SJCRH30 (cell line): ENCODE data around the gene TLE3. TPM values are rescaled to one million over a fixed set of nuclear protein-coding genes. Genes with fewer than 3 reads are reported as not detected.

Experiments
- DNase-seq, 2 experiments: peaks; one replicate each; pipeline ENCODE4 v3.0.0-alpha.2; 2015 to 2020
- H3K27ac ChIP-seq: fragments of 250-450 bp; sonication (Bioruptor Pico); 2 replicates; pipeline ENCODE4 v1.5.1; 2020; ENCODE audit warnings: mild to moderate bottlenecking, moderate library complexity
- H3K27me3 ChIP-seq: fragments of 250-450 bp; sonication (Bioruptor Pico); 2 replicates; pipeline ENCODE4 v1.5.1; 2020; ENCODE audit warnings: mild to moderate bottlenecking, moderate library complexity
- H3K36me3 ChIP-seq: fragments of 250-450 bp; sonication (Bioruptor Pico); 2 replicates; pipeline ENCODE4 v1.5.1; 2020; ENCODE audit warnings: mild to moderate bottlenecking, moderate library complexity
- H3K4me1 ChIP-seq: fragments of 250-450 bp; sonication (Bioruptor Pico); 2 replicates; pipeline ENCODE4 v1.5.1; 2020; ENCODE audit warnings: mild to moderate bottlenecking, moderate library complexity
- H3K4me3 ChIP-seq: fragments of 250-450 bp; sonication (Bioruptor Pico); 2 replicates; pipeline ENCODE4 v1.5.1; 2020; ENCODE audit warnings: mild to moderate bottlenecking, moderate library complexity
- H3K9me3 ChIP-seq: fragments of 250-450 bp; sonication (Bioruptor Pico); replicated peaks from 2 replicates; pipeline ENCODE4 v1.5.1; 2020; ENCODE audit warnings: mild to moderate bottlenecking, moderate library complexity
- total RNA-seq: library from RNA; depleted of rRNA; stranded (reverse); fragments of >200 nt; shearing (Covaris generic); gene quantifications from 2 replicates; pipeline ENCODE4 v1.2.3, GENCODE V29; 2014

TLE3 gene
- total RNA-seq, 1 experiment from 2014 or later, result 35.7 TPM

DNA sequence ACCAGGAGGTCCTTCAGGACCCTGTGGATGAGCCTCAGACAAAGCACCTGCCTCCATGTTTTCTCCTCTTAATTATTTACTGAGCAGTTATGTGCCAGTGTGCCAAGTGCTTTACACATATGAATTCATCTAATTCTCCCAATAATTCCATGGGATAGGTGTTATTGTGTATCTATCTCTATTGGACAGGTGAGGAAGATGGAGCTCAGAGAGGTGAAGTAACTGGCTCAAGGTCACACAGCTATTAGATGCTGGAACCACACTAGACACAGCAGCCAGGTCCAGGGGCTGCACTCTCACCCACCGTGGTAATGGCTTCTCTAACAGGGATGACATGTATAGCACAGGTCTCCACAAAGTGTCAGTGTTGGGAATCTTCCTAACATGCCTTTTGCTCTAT is 70.2 kb downstream of the TLE3 start:
- DNase-seq, result no peak
- Histone ChIP-seq H3K27me3 (no peaks in the 10 kb centered on the region), H3K27ac (no peak overlapping the region), H3K4me1 (peaks cover 66% of the 10 kb centered on the region), H3K9me3 (no peaks in the 10 kb centered on the region), H3K4me3 (no peak overlapping the region), H3K36me3 (no peaks in the 10 kb centered on the region)

DNA sequence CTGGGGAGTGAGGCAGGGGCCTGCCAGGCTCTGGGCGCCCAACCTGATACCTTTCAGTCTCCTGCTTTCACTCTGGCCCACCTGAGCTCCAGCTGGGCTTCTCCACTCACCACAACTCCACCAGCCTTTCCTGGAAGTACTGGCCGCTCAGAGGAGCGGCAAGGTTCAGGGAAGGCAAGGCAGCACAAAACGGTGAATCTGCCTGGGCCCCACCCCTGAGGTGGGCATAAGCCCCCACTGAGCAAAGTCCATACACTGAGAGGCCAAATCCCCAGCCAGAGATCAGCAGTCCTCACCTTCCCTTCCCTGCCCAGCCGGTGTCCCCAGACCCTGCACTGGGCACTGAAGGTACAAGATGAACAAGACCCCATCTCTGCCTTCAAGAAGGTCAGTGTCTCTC is 70.7 kb downstream of the TLE3 start:
- Histone ChIP-seq H3K36me3 (no peaks in the 10 kb centered on the region), H3K27ac (no peak overlapping the region), H3K4me3 (no peak overlapping the region), H3K9me3 (no peaks in the 10 kb centered on the region), H3K27me3 (no peaks in the 10 kb centered on the region), H3K4me1 (peaks cover 66% of the 10 kb centered on the region)
- no peak for DNase-seq

DNA sequence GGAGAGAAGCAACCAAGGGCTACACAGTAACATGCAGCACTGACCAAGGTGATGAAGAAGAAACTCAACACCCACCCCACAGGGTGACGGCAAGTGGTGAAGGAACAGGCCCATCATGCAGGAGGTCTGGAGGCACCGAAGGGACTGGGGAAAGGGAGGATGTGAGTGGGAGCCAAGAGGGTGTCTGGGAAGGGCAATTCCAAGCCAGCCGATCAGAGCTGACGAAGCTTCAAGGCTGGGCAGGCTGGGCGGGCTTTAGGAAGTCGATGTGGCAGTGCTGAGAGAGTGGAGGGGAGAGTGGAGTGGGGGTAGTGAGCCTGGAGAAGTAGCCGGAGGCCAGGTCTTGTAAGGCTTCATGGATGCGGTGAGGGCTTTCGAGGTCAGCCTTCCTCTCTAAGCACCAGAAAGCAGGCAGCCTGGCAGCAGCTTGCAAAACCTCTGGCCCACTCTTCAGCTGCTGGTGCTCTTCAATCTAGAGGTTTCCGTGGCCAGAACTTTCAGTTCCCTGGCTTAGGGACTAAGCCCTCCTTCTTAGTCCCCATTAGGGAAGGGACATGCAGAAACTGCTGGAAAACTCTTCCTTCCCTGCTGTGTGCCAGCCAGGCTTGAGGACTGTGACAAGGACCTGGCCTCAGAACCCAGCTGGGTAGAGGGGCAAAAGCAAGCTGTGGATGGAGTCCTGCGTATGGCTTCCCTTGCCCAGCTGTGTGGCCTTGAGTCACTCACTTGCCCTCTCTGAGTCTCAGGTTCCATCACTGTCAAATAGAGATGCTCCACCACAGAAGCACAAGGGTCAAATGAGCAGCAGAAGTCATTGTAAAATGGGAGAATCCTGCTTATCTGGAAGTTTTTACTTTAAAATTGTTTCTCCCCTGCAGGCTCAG is 72.1 kb downstream of the TLE3 start:
- H3K36me3 ChIP-seq, result no peaks in the 10 kb centered on the region
- H3K27ac ChIP-seq, result peak overlapping the region; percentile 22
- H3K4me1 ChIP-seq, result peaks cover 60% of the 10 kb centered on the region
- no peak overlapping the region for H3K4me3 ChIP-seq
- peak; percentile 83 to 93 for DNase-seq
- no peaks in the 10 kb centered on the region for H3K27me3 ChIP-seq
- H3K9me3 ChIP-seq, result no peaks in the 10 kb centered on the region

DNA sequence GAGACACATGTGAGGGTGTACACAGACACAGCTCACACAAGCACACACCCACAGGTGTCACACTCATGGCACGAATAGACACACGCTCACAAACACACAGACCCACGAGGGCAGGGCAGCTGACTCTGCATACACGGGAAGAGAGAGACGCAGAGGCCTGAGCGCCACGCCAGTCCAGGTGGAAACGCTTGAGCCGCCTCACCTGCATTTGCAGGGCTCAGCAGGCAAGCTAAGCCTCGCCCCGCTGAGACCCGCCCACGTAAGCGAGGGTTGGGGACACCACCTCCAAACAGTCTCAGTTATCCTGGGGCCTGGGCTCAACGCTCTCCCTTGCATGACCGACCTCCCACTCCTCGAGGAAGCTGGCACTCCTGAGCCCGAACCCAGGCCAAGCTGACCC is 73.2 kb downstream of the TLE3 start:
- H3K27ac ChIP-seq, result no peak overlapping the region
- H3K4me1 ChIP-seq, result peaks cover 49% of the 10 kb centered on the region
- H3K27me3 ChIP-seq, result no peaks in the 10 kb centered on the region
- no peaks in the 10 kb centered on the region for H3K36me3 ChIP-seq
- no peak for DNase-seq
- H3K9me3 ChIP-seq, result no peaks in the 10 kb centered on the region
- H3K4me3 ChIP-seq, result no peak overlapping the region

DNA sequence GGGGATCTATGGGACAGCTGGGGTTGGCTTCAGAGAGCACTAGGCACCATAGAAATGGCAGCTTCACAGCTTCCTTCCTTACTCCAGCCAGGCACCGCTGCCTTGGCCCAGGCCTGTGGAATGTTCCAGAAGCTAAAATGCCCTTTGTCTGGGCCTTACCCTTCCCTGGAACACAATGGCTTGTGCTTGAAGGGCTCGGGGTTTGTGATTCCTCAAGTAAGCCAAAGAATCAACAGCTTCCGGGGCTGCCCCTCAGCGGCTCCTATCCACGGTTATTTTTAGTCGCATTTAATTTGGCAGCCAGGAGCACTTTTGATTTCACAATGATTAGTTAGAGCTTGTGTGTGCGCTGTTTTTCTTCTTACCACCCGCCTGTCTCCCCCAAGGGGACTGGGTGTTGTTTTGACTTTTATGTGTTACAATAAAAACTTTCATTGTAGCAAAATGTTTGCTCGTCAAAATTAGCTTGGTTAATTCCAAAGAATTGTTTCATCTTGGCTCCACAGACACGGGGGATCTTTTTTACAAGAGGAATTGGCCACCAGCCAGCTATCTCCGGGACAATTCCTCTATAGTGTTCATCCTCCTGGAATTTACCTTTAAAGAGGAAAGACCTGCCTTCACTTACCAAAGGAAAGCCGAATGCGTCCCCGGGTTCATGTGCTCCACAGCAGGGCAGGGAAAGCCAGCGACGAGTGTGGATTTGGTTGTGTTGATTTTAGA is 73.8 kb downstream of the TLE3 start:
- Histone ChIP-seq H3K4me3 (peak overlapping the region; percentile 18), H3K27ac (peak overlapping the region; percentile 27), H3K9me3 (no peaks in the 10 kb centered on the region), H3K36me3 (no peaks in the 10 kb centered on the region), H3K27me3 (no peaks in the 10 kb centered on the region), H3K4me1 (peaks cover 43% of the 10 kb centered on the region)
- DNase-seq, result peak; percentile 35 to 62

DNA sequence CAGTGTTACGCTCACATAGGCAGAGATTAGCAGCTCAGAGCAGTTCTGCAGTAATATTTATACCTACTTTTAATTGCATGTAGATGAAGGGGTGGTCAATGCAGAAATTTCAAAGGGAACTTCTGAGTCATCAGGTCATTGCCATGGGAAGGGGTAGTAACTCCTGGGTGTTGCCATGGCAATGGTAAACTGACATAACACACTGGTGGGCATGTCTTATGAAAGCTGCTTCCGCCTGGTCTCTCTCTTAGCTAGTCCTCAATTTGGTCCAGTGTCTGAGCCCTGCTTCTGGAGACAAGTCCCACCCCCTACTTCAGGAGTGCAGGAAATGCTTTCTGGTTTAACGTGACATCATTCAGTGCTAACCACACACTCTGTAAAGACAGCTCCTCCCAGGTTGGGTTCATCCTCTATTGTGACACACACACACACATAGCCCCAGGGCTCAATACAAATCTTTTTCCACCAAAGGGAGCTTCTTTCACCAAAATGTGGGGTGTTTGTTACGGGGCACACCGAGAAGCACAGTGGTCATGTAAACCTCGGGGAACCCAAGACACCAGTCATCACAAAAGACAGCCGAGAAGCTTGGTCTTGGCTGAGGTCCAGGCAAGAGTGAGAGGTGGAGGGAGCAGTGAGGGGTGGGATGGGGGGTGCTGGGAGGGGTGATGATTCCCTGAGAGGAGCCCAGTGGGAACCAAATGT is 74.5 kb downstream of the TLE3 start:
- peak; percentile 57 to 71 for DNase-seq
- Histone ChIP-seq H3K4me3 (peak overlapping the region; percentile 18), H3K4me1 (peaks cover 40% of the 10 kb centered on the region), H3K27ac (peak overlapping the region; percentile 27), H3K27me3 (no peaks in the 10 kb centered on the region), H3K36me3 (no peaks in the 10 kb centered on the region), H3K9me3 (no peaks in the 10 kb centered on the region)

DNA sequence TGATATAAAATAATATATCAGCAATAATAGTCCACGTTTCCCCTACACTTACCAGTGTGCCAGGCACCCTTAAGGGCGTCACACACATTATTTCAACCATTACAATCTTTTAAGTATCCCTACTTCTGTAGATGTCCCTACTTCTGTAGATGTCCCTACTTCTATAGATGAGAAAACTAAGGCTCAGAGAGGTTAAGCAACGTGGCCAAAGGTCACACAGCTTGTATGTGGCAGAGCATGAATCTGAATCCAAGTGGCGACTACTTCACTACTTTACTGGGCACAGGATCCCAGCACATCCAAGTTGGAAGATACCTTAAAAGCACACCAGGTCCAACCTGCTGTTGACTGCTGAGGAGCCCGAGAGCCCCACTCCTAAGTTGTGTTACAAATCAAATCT is 77.5 kb downstream of the TLE3 start:
- Histone ChIP-seq H3K27me3 (peaks cover 8% of the 10 kb centered on the region; the same call in 1 of the 2 replicates), H3K27ac (no peak overlapping the region), H3K4me3 (no peak overlapping the region), H3K9me3 (no peaks in the 10 kb centered on the region), H3K36me3 (no peaks in the 10 kb centered on the region), H3K4me1 (peaks cover 26% of the 10 kb centered on the region)
- DNase-seq, result no peak

DNA sequence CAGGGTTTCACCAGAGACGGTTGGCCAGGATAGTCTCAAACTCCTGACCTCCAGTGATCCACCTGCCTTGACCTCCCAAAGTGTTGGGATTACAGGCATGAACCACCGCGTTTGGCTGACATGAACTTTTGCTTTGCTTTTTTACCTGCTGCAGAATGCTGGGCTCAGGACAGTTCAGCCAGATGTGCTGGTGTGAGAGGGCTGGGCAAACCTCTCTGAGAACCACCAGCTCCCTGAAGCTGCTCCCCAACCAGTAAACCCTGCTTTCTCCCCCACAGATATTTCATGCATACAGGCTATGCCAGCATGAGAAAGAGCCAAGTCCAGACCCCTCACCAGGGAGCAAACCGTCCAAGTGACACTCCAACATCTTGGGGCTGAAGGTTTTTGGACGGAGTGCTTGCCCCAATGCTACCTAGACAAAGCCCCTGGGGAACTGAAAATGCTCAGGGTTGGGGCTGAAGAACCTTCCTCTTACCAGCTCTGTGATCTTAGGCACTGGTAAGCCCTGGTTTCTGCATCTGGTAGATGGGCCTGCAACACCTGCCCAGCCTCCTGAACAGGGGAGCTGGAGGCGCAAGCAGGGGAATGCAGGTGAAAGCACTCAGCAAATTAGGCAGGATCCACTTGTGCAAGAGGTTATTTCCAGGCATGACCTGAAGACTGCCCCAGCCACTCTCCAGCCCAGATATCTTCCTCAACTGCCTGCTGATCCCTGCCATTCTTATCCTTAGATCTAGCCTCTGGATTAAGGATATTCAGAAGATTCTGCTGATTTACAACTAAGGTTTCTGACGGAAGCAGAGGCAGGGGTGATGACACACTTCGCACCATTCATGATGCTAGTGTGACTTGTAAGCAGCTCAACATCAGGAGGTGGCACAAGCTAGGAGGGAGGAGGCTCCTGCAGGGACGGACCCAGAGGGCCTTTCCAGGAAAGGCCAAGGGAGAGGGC is 78.8 kb downstream of the TLE3 start:
- Histone ChIP-seq H3K9me3 (no peaks in the 10 kb centered on the region), H3K36me3 (no peaks in the 10 kb centered on the region), H3K27ac (no peak overlapping the region), H3K27me3 (peaks cover 9% of the 10 kb centered on the region; the same call in 1 of the 2 replicates), H3K4me3 (no peak overlapping the region), H3K4me1 (peaks cover 13% of the 10 kb centered on the region)
- DNase-seq, result no peak

DNA sequence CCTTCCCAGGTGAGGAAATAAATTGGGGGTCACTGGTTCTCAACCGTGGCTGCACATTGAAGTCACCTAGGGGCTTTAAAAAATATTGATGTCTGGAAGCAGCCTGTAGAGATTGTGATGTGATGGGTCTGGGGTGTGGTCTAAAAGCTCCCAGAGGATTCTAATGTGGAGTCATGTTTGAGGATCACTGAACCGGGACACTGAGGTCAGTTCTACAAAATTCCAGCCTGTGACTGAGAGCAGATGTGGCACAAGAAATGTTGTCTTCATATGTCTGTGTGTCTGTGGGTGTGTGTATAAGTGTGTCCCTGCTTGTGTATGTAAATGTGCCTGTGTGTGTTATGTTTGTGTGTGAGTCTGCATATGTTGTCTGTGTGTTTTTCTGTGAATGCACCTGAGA is 79.9 kb downstream of the TLE3 start:
- no peak overlapping the region for H3K4me3 ChIP-seq
- H3K27me3 ChIP-seq, result peaks cover 9% of the 10 kb centered on the region; the same call in 1 of the 2 replicates
- no peak for DNase-seq

DNA sequence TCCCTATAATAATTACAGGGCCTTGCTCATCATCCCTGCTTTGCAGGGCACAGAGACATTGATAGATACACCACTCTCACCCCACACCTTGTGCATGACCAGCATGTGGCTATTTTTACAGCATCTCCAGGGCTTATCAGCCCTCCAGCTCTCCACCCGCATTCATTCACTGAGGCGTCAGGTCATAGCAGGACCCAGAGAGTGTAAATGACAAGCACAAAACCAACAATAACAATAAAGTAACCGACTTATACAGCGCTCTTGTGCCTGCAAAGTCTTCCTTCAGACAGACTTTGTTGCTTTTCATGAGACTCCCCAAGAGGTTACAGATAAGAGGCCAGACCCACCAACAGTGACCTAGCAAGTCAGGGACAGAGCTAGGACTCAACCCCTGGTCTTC is 80.7 kb downstream of the TLE3 start:
- Histone ChIP-seq H3K27ac (no peak overlapping the region), H3K36me3 (no peaks in the 10 kb centered on the region), H3K4me3 (no peak overlapping the region), H3K27me3 (peaks cover 9% of the 10 kb centered on the region; the same call in 1 of the 2 replicates), H3K4me1 (no peaks in the 10 kb centered on the region), H3K9me3 (no peaks in the 10 kb centered on the region)
- no peak for DNase-seq

More for the DNA sequence above, 79.9 kb downstream of the TLE3 start:
- Histone ChIP-seq H3K9me3 (no peaks in the 10 kb centered on the region), H3K36me3 (no peaks in the 10 kb centered on the region), H3K27ac (no peak overlapping the region), H3K4me1 (peaks cover 2% of the 10 kb centered on the region)

DNA sequence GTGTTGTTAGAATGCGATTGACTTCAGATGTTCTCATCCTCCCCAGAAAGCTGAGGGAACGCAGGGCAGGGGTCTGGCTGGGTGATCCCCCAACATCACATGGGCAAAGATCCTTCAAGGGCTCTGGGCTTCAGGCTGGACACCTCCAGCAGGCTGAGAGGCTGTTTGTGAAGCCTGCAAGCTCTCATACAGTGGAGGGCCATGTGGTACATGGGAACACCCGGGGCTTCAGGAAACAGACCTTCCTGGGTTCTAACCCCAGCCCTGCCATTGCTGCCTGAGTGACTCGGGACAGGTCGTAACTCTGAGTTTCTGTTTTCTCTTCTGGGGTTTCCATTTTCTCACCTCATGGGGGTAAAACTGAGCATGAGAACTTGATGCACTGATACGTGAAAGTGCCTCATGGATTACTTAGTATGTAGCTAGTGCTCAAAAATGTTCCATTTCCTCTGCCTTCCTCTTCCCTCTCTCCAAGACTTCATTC is 81.2 kb downstream of the TLE3 start:
- no peaks in the 10 kb centered on the region for H3K4me1 ChIP-seq
- no peak for DNase-seq
- H3K27me3 ChIP-seq, result peaks cover 9% of the 10 kb centered on the region; the same call in 1 of the 2 replicates
- H3K9me3 ChIP-seq, result no peaks in the 10 kb centered on the region
- H3K4me3 ChIP-seq, result no peak overlapping the region
- no peak overlapping the region for H3K27ac ChIP-seq
- H3K36me3 ChIP-seq, result no peaks in the 10 kb centered on the region

DNA sequence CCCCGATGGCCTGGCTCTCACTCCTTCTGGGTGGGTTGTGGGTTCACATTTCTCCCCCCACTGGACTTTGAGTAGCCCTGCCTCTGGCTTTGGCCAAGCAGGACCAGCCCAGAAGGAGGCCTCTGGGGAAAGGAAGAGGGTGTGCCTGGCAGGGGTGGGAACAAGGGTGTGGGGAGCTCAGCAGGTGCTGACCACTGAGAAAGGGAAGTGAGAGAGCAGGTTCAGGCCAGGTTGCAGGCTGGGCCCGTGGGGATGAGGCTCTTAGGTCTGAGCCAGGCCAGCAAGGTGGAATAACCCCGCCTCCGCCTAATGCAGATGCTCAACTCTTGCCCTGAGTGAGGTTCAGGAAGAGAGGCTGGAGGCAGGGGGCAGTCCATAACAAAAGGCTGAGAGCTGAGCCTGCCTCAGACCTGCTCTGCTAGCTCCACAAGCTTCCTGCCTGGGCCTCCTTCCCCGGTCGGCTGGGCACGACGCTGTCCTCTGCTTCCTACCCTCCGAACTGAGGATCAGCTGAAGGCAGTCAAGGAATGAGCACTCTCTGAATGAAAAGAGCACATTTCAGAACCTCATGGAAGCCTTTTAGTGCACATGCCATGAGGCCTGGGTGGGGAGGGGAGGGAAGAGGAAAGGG is 82.7 kb downstream of the TLE3 start:
- no peaks in the 10 kb centered on the region for H3K36me3 ChIP-seq
- H3K9me3 ChIP-seq, result no peaks in the 10 kb centered on the region
- H3K4me1 ChIP-seq, result no peaks in the 10 kb centered on the region
- DNase-seq, result no peak
- no peak overlapping the region for H3K27ac ChIP-seq
- peaks cover 9% of the 10 kb centered on the region; the same call in 1 of the 2 replicates for H3K27me3 ChIP-seq
- H3K4me3 ChIP-seq, result no peak overlapping the region

DNA sequence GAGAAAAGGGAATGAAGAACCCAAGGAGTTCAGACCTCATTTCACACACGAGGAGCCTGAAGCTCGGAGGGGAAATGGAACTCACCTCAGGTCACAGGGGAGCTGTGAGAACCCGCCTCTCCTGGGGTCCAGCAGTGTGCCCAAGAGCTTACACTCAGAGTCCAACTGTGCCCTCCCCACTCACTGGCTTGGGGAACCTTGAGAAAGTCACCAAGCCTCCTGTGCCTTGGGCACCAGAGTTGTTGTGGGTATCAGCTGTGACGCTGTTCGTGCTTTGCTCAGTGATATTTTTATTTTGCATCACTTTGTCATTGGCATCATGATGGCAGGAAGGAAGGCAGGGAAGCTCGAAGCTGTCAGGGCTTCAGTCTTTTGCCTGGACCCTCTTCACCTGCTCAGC is 83.4 kb downstream of the TLE3 start:
- Histone ChIP-seq H3K4me3 (no peak overlapping the region), H3K27ac (no peak overlapping the region), H3K36me3 (no peaks in the 10 kb centered on the region), H3K4me1 (no peaks in the 10 kb centered on the region), H3K27me3 (peaks cover 9% of the 10 kb centered on the region; the same call in 1 of the 2 replicates), H3K9me3 (no peaks in the 10 kb centered on the region)
- DNase-seq, result no peak
